ENCODE results near the gene BLOC1S1. TPM values are rescaled to one million over a fixed set of nuclear protein-coding genes. Genes with fewer than 3 reads are reported as not detected.

BLOC1S1 gene
- total RNA-seq, 4 donors from 2014 or later, result 114 to 167 (median 138) TPM

DNA sequence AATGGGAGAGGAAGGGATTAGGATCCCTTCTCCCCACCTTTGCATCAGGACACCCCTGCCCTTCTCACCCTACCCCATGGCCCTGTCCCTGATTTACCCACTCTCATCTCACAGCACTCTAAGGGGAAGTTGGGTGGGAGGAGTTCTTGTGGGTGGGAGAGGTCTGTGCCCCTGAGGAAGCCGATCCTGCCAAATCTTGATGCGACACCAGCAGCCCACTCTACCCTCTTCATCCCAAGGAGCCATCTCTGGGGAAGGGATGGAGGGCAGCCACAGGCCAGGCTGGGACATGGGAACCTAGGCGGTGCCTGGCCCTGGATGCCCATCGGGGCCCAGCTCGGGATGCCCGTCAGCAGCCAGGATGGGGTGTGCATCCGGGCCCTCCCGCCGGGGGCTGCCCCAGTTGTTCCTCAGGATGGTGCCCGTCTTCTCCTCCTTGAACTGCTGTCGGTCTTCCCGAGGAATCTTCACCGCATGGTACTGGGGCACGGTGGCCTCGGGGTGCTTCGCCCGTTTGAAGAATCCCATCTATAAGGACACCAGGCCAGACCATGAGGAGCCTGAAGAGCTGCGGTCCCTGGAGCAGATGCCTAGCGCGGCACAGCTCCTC lies 31.0 kb upstream of the BLOC1S1 start:
- intact Hi-C loops (cut with DNase I; ENCODE audit: low total_unique reads), result no loop called here
- no peak overlapping the region for H3K4me3 ChIP-seq (ENCODE audit: low read depth, poor library complexity, severe bottlenecking)
- DNase-seq (ENCODE audit: low spot score in 2 of 2), result peak in 1 of 2 donors; percentile 78
- WGBS, 2 donors, result 92 to 93% methylated on average over 20 of the region's 20 CpGs
- TF ChIP-seq POLR2A (IDR thresholded peaks at IDR 0.05), result no peak
- TF ChIP-seq, protein P1, sequence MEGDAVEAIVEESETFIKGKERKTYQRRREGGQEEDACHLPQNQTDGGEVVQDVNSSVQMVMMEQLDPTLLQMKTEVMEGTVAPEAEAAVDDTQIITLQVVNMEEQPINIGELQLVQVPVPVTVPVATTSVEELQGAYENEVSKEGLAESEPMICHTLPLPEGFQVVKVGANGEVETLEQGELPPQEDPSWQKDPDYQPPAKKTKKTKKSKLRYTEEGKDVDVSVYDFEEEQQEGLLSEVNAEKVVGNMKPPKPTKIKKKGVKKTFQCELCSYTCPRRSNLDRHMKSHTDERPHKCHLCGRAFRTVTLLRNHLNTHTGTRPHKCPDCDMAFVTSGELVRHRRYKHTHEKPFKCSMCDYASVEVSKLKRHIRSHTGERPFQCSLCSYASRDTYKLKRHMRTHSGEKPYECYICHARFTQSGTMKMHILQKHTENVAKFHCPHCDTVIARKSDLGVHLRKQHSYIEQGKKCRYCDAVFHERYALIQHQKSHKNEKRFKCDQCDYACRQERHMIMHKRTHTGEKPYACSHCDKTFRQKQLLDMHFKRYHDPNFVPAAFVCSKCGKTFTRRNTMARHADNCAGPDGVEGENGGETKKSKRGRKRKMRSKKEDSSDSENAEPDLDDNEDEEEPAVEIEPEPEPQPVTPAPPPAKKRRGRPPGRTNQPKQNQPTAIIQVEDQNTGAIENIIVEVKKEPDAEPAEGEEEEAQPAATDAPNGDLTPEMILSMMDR (IDR thresholded peaks at IDR 0.05), result no peak

DNA sequence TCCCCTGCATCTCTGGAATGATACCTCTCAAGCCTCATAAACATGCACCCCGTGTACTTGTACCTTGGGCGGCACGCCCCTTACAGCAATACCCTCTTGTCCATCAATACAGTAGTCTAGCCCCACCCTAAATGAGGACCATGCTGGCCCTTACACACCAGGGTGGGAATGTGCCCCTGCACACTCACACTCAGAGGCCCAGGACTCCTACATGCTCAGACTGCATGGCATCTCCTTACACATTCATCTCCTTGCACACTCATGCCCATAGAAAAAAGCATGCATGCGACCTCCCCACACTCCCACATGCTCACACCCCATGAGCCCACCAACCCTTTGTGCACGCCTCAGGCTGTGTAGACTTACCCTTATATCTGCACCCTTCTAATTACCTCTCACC lies 30.2 kb upstream of the BLOC1S1 start:
- intact Hi-C loops (cut with DNase I; ENCODE audit: low total_unique reads), result no loop called here
- TF ChIP-seq POLR2A (IDR thresholded peaks at IDR 0.05), result no peak
- TF ChIP-seq, protein P1 (IDR thresholded peaks at IDR 0.05), result no peak
- 92 to 93% methylated on average over 5 of the region's 5 CpGs for WGBS, 2 donors
- peak in 1 of 2 donors; percentile 37 for DNase-seq (ENCODE audit: low spot score in 2 of 2)
- H3K4me3 ChIP-seq (ENCODE audit: low read depth, poor library complexity, severe bottlenecking), result no peak overlapping the region

DNA sequence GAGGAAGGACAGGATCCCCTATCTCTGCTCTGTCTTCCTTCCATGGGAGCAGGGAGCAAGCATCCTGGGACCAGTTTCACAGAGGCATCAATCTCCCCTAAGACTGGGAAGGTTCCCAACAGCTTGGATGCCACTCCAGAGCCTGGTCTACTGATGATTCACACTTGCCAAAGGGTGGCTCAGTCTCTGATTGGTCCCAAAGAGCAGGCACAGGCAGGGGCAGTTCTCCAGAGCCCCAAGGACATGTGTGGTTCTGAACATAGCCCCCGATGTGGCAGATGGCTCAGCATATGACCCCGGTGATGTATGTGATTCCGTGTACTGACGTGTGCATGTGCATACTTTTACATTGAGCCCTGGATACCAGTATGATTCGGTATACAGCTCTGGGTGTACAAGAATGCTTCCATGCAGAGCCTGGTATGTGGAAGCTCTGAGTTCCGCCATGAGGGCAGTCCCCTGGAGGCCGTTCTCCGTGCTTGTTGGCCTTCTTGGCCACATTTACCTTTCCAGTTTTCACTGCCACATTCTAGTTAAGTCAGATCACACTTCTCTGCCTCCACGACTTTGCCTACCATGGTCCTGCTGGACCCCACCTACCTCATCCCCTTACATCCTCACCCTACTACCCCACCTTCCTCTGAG lies 29.4 kb upstream of the BLOC1S1 start:
- intact Hi-C loops (cut with DNase I; ENCODE audit: low total_unique reads), result no loop called here
- H3K4me3 ChIP-seq (ENCODE audit: low read depth, poor library complexity, severe bottlenecking), result no peak overlapping the region
- no peak for TF ChIP-seq POLR2A (IDR thresholded peaks at IDR 0.05)
- TF ChIP-seq, protein P1 (IDR thresholded peaks at IDR 0.05), result no peak
- peak in 1 of 2 donors; percentile 65 for DNase-seq (ENCODE audit: low spot score in 2 of 2)
- WGBS, 2 donors, result 87 to 89% methylated on average over 9 of the region's 9 CpGs

DNA sequence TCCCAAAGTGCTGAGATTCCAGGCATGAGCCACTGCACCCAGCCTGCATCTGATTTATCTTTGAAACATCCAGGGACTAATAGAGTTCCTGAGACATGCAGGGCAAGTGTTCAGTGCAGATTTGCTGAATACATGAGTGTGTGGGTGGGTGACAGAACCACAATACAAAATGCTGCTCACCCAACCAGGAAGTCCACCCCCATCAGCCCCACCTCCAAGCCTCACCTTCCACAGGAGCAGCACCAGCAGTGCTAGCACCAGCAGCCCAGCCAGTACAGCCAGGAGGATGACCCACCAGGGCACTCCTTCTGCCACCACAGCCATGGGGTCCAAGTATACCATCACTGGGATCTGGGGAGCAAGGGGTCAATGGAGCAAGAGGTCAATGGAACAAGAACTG lies 28.1 kb upstream of the BLOC1S1 start:
- intact Hi-C loops (cut with DNase I; ENCODE audit: low total_unique reads), result no loop called here
- H3K4me3 ChIP-seq (ENCODE audit: low read depth, poor library complexity, severe bottlenecking), result no peak overlapping the region
- no peak for TF ChIP-seq POLR2A (IDR thresholded peaks at IDR 0.05)
- peak in 1 of 2 donors; percentile 82 for DNase-seq (ENCODE audit: low spot score in 2 of 2)

DNA sequence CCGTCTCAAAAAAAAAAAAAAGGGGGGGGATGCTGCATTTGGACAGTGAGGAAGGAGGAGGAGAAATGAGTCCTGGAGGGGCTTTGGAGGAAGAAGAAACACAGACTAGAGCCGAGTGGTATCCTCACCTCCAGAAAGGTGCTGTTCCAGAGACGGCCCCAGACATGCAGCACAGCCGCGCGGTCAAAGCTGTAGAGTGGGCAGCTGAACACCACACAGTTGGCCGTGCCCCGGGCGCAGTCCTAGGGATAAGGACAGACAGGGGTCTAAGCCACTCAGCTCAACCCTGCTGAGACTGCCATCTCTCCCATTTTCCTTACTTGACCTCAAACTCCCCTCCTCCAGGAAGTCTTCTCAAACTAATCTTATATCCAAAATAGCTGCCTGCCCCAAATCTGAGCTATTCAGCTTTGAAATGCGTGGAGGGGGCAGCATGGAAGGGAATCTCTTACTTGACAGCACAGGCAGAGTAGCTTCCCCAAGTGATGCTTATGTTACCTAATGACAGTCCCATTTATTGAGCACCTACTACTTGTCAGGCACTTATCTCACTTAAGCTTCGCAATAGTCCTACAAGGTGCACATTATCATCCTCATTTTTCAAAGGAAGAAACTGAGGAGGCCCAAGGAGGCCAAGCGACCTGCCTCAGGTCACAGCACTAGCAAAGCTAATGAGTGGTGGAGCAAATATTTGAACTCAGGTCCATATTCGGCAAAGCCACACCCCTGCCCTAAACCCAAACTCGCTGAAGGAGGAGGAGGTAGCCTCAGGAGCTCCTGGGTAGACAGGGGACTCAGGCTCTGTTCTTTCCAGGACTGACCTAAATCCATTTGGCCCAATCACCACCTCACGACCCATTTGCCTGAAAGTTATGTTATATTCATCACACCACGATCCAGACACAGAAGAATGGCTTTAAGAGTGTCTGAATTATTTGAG lies 26.9 kb upstream of the BLOC1S1 start:
- peak in 1 of 2 donors; percentile 72 for DNase-seq (ENCODE audit: low spot score in 2 of 2)
- intact Hi-C loops (cut with DNase I; ENCODE audit: low total_unique reads), result no loop called here
- H3K4me3 ChIP-seq (ENCODE audit: low read depth, poor library complexity, severe bottlenecking), result no peak overlapping the region
- TF ChIP-seq, protein P1 (IDR thresholded peaks at IDR 0.05), result no peak
- no peak for TF ChIP-seq POLR2A (IDR thresholded peaks at IDR 0.05)
- WGBS, 2 donors, result 90 to 91% methylated on average over 16 of the region's 16 CpGs
